CD4-positive, alpha-beta T cell treated with Interleukin-17A for 4 hours (primary cell): ENCODE measurements around the gene MBOAT2.
"Not testable (repeated sequence)": the region's sequence is repeated elsewhere in the genome, so short reads cannot be mapped to it uniquely, and the experiment has no call there.

Experiments
- DNase-seq: peaks from one replicate; pipeline ENCODE4 v3.0.0-alpha.2; 2020; ENCODE audit warnings: mixed read lengths

MBOAT2 gene

DNA sequence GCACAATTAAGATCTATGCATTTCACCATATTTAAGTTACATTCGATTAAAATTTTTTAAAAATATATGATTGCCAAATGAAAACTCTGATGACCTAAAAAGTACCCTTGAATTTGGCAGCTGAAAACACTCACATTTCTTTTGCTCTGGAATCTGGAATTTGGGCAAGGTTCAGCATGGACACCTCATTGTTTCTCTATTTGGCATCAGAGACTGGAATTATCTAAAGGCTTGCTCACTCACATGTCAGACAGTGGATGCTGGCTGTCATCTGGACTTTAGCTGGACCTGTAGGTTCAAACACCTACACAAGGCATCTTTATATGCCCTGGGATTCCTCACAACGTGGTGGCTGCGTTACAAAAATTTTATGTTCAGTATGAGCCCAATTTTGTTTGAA is 16.1 kb downstream of the MBOAT2 start:
- DNase-seq, result no peak

- no peak for DNase-seq
These were observed 17.0 kb downstream of the MBOAT2 start for GRCh38 chr2:8986327-8986976.

DNA sequence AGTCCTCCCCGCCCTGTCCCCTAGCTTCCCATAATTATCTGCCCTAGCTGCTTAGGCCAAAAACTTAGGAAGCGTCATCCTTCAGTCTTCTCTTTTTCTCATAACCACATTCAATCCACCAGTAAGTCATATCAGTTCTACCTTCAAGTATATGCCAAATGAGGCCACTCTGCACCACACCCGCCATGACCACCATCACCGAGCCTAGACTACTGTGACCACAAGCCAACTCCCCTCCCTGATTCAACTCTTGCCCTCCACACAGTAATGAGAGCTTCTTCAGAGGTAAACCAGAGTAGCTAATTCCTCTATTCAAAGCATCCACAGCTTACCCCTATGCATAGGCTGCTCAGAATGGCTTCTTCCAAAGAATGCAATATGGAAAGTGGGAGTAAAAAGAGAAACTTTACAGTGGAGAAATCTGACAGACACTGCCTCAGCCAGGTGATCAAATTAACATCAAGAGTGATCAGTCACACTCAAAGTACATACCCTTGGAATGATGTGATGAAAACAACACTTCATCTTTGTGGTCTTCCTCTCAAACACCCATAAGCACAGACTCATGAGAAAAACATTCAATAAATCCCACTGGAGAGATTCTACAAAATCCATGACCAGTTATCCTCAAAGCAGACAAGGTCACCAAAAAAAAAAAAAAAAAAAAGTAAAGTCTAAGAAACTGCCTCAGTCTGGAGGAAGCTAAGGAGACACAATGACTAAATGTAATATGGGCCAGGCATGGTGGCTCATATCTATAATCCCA is 17.7 kb downstream of the MBOAT2 start:
- no peak for DNase-seq

- DNase-seq, result no peak
These were observed 18.6 kb downstream of the MBOAT2 start for GRCh38 chr2:8984855-8985254.

DNA sequence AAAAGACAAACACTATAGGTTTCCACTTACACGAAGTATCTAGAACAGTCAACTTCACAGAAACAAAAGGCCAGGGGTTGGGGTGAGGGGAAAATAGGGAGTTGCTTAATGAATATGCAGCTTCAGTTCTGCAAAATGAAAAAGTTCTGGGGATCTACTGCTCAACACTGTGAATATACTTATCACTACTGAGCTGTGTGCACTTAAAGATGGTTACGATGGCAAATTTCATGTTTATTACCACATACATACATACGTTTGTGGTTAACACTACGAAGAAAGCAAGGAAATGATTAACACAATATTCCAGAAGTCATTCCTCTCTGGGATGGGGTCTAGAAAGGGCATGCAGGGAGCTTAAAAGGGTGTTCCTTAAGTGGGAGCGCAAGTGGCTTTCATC is 19.3 kb downstream of the MBOAT2 start:
- no peak for DNase-seq

GRCh38 chr2:8983571-8983970 is 19.9 kb downstream of the MBOAT2 start:
- DNase-seq, result no peak

GRCh38 chr2:8981876-8982275 is 21.6 kb downstream of the MBOAT2 start:
- no peak for DNase-seq

- DNase-seq, result no peak
These were observed 23.4 kb downstream of the MBOAT2 start for GRCh38 chr2:8980096-8980495.

DNA sequence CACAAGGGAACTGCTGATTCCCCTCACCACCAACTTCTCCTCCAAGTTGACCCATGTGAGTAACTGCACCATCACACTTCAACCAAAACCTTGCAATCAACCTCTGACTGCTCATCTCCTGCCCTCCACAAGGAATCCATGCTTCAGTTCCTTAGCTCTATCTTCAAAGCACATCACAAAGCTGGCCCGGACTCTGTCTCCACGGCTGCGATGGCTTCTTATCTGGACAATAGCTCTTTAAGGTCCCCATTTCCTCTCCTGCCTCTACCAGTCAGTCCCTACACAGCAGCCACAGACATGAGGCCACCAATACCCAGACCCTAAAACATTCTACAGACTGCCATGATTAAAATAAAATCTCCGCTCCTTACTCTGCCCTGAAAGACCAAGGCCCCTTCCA is 25.7 kb downstream of the MBOAT2 start:
- DNase-seq, result no peak

GRCh38 chr2:8976442-8977259 is 26.8 kb downstream of the MBOAT2 start:
- no peak for DNase-seq

- DNase-seq, result no peak
These were observed 29.5 kb downstream of the MBOAT2 start for GRCh38 chr2:8974016-8974415.

DNA sequence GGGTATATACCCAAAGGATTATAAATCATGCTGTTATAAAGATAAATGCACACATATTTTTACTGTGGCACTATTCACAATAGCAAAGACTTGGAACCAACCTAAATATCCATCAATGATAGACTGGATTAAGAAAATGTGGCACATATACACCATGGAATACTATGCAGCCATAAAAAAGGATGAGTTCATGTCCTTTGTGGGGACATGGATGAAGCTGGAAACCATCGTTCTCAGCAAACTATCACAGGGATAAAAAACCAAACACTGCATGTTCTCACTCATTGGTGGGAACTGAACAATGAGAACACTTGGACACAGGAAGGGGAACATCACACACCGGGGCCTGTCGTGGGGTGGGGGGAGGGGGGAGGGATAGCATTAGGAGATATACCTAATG is 30.5 kb downstream of the MBOAT2 start:
- DNase-seq, result not testable (repeated sequence)

- DNase-seq, result not testable (repeated sequence)
These were observed 30.9 kb downstream of the MBOAT2 start for GRCh38 chr2:8972535-8972934.

GRCh38 chr2:8969348-8969747 is 34.1 kb downstream of the MBOAT2 start:
- not testable (repeated sequence) for DNase-seq

DNA sequence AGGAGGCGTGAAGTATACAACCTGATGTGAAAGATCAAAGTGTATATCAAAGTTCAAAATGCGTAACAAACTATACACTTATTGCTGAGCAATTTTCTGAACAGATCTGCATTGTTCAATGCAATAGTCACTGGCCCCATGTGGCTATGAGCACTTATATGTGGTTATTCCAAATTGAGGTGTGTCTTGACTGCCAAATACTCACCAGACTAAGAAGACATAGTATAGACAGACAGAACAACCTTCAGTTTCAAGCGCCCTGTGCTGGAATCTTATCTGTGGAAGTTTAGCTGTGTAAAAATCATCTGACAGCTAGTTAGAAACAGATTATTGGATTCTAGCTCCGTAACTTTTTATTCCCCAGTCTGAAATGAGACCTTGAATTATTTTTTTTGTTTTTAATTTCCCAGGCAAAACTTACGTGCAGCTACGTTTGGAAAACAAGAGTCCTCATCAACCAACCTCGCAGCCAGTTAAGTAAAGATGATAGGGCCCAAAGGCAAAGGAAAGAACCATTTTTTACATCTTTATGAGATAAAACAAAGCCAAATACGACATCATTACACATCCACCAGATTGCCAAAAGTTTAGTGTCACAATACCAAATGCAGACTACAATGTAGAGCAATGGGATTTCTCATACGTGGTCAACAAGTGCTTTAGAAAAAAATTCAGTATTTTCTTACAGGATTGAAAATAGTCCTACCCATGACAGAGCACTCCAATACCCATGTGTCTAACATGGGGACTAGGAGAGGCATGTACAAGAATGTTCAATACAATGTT is 37.2 kb downstream of the MBOAT2 start:
- no peak for DNase-seq

GRCh38 chr2:8965216-8965969 is 38.1 kb downstream of the MBOAT2 start:
- DNase-seq, result no peak

DNA sequence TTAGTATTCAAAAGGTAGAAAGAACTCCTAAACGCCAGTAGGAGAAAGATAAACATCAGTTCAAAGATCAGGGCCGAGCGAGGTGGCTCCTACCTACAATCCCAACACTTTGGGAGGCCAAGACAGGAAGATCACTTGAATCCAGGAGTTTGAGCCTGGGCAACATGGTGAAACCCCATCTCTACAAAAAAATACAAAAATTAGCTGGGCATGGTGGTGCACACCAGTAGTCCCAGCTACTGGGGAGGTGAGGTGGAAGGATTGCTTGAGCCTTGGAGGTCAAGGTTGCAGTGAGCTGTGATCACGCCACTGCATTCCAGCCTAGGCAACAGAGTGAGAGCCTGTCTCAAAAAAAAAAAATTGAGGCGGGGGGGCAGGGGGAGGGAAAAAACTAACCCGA is 40.6 kb downstream of the MBOAT2 start:
- no peak for DNase-seq

DNA sequence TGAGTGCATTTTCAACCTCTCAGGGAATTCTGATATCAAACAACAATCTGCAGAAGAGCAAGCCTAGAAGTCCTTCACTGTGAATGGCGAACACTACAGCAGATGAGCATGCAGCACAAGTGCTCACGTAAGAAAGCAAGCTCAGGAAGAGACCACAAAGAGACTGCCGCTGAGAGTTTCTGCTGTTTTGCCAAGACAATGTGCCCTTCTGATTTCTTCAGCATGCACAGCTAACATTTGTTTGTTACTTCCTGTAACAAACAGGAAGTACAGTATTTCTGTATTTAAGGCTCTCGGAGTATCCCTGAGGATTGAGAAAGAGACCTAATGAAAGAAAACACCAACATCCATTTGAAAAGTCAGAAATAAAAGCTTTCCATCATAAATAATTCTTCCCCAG is 45.9 kb downstream of the MBOAT2 start:
- no peak for DNase-seq

DNA sequence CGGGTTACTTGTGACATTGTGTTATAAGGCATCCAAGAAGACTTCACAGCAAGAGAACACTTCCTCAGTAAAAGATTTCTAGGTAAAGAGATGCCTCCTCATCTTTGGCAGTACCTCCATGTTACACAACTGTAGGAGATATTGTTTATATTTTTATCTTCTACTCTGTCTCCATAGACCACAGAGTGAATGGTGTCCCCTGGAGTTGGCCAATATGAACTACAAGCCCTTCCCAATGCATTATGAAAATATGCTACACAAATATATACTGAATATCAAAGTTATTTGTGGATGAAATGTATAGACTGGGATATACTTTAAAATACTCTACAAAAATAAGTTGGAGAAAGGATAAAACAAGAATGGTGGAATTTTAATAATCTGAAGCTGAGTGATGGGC is 46.7 kb downstream of the MBOAT2 start:
- no peak for DNase-seq

DNA sequence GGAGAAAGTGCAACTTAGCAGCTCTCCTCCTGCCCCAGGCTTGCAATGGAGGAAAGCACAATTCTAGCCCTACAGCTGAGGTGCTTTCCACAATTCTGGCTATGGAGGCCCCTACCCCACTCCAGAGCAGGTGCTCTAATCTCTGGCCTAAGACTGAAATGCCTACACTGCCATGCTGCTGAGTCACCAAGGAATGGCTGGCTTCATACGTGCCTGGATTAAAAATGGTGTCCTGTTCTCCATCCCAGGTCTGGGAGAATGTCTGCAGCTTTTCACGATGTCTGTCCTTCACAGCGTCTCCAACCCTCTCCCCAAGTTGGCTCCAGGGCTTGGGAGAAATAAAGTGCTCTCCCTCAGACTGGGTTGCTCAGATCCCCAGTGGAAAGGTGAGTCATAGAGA is 48.5 kb downstream of the MBOAT2 start:
- DNase-seq, result no peak

DNA sequence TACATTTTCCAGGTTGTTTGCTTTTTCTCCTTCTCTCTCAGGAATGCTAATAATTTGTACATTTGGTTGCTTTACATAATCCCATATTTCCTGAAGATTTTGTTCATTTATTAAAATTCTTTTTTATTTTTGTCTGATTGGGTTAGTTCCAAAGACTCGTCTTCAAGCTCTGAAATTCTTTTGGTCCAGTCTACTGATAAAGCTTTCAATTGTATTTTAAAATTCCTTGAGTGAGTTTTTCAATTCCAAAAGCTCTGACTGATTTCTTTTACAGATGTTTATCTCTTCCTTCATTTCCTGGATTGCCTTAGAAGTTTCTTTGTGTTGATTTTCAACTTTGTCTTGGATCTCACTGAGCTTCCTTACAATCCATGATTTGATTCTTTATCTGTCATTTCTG is 50.0 kb downstream of the MBOAT2 start:
- DNase-seq, result no peak

- no peak for DNase-seq
These were observed 63.9 kb downstream of the MBOAT2 start for GRCh38 chr2:8939486-8940114.
